B cell (primary cell): ENCODE measurements around the gene PDE4C.

Experiments
- EZH2 ChIP-seq: IDR thresholded peaks from 2 replicates; pipeline ENCODE4 v1.6.1; 2012; ENCODE audit warnings: borderline replicate concordance, low read depth, mild to moderate bottlenecking, moderate library complexity, low read length; ENCODE audit not compliant: insufficient read depth, poor library complexity, severe bottlenecking
- TF ChIP-seq, protein P1 (sequence below): fragments of 200-600 bp; IDR thresholded peaks from one replicate; pipeline ENCODE4 v1.8.0; 2022; ENCODE audit warnings: antibody characterized with exemption, mild to moderate bottlenecking

DNA sequence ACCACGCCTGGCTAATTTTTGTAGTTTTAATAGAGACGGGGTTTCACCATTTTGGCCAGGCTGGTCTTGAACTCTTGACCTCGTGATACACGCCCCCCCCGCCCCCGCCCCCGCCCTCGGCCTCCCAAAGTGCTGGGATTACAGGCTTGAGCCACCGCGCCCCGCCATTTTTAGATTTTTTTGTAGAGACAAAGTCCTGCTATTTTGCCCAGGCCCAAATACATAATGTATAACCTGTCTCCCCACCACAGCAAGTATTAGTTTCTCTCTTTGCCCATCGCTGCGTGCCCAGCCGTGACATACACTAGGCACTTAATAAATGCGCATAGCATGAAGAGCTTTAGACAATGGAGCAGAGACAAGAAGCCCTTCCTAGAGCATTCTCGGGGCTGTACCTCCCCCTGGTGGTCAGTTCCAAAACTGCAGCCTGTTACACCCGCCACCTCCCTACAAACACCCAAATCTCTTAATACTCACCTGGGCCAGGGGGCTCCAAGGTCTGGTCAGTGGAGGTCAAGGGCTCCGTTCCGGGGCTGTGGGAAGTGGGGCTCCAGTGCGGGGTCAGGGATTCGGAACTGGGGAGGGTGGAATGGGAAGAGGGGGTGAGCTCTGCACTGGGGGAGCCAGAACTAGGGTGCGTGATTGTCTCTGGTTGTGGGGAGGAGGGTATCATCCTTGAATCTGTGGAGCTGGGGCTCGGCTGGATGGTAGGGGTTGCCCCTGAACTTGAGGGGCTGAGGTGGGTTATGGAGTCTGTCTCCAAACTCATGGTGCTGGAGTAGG is 25.5 kb upstream of the PDE4C start:
- TF ChIP-seq EZH2, result no peak
- TF ChIP-seq, protein P1, sequence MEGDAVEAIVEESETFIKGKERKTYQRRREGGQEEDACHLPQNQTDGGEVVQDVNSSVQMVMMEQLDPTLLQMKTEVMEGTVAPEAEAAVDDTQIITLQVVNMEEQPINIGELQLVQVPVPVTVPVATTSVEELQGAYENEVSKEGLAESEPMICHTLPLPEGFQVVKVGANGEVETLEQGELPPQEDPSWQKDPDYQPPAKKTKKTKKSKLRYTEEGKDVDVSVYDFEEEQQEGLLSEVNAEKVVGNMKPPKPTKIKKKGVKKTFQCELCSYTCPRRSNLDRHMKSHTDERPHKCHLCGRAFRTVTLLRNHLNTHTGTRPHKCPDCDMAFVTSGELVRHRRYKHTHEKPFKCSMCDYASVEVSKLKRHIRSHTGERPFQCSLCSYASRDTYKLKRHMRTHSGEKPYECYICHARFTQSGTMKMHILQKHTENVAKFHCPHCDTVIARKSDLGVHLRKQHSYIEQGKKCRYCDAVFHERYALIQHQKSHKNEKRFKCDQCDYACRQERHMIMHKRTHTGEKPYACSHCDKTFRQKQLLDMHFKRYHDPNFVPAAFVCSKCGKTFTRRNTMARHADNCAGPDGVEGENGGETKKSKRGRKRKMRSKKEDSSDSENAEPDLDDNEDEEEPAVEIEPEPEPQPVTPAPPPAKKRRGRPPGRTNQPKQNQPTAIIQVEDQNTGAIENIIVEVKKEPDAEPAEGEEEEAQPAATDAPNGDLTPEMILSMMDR, result peak; percentile 87
